Measurements from ENCODE around the gene ALDH1A1. TPM values are rescaled to one million over a fixed set of nuclear protein-coding genes. Genes with fewer than 3 reads are reported as not detected.

ALDH1A1 gene
- polyA plus RNA-seq, 3 donors, result 28.6 to 117 (median 105) TPM

- peak overlapping the region; percentile 5 to 77 for H3K4me3 Mint-ChIP-seq
Measured at GRCh38 chr9:72948575-72949243, 4.1 kb downstream of the ALDH1A1 start.

GRCh38 chr9:72947984-72948465, 4.8 kb downstream of the ALDH1A1 start:
- H3K27me3 Mint-ChIP-seq (ENCODE audit: low read depth in 3 of 3), result no peaks in the 10 kb centered on the region
- Histone ChIP-seq H3K27me3 (ENCODE audit: control insufficient read depth in 2 of 2, insufficient read depth in 2 of 2, low read length in 2 of 2) (no peaks in the 10 kb centered on the region), H3K27ac (ENCODE audit: low read depth in 1 of 2, low read length in 2 of 2) (peak overlapping the region in 1 of 2 donors; percentile 10), H3K9me3 (replicated peaks in 1 of 2; ENCODE audit: control insufficient read depth in 1 of 2, insufficient read depth in 1 of 2, low read length in 2 of 2) (no peaks in the 10 kb centered on the region), H3K36me3 (replicated peaks in 1 of 2; ENCODE audit: control insufficient read depth in 1 of 2, insufficient read depth in 2 of 2, low read length in 2 of 2) (no peaks in the 10 kb centered on the region), H3K4me3 (replicated peaks in 1 of 3; ENCODE audit: low read depth in 2 of 3, low read length in 3 of 3) (peak overlapping the region in 1 of 3 experiments; percentile 31), H3K9ac (ENCODE audit: insufficient read depth, low read length, poor library complexity, severe bottlenecking) (no peak overlapping the region), H3K4me2 (replicated peaks; ENCODE audit: extremely low read depth, low read length, poor library complexity, severe bottlenecking) (peak overlapping the region; percentile 60), H3K4me1 (ENCODE audit: control insufficient read depth in 1 of 2, insufficient read depth in 2 of 2, low read length in 2 of 2) (peaks cover 40 to 42% of the 10 kb centered on the region in 2 donors), H3K79me2 (ENCODE audit: insufficient read depth, low read length) (no peaks in the 10 kb centered on the region), H2AFZ (ENCODE audit: insufficient read depth, low read depth, low read length, poor library complexity, severe bottlenecking) (no peak overlapping the region), H4K20me1 (ENCODE audit: insufficient read depth, low read length) (peaks cover 10% of the 10 kb centered on the region)
- H3K4me1 Mint-ChIP-seq, result peaks cover 55% of the 10 kb centered on the region
- H3K27ac Mint-ChIP-seq, result peak overlapping the region in 4 of 7 donors; percentile 38 to 79 (median 55)
- peaks cover 3 to 21% of the 10 kb centered on the region in 2 donors for H3K36me3 Mint-ChIP-seq
- 3% methylated on average over 3 of the region's 3 CpGs for WGBS (ENCODE audit: insufficient coverage)
- no peaks in the 10 kb centered on the region for H3K9me3 Mint-ChIP-seq
- H3K4me3 Mint-ChIP-seq, result peak overlapping the region; percentile 26 to 77
- intact Hi-C loops (cut with micrococcal nuclease), result loop anchor here in 1 of 2 donors (10.0 kb wide), 1 partner anchor 643 kb away; no protein-coding TSS in a partner anchor
- no peak for TF ChIP-seq CTCF (IDR thresholded peaks at IDR 0.05)
- peak in 2 of 3 donors; percentile 23 for DNase-seq

More at GRCh38 chr9:72948575-72949243, 4.1 kb downstream of the ALDH1A1 start:
- DNase-seq, result no peak
- no peaks in the 10 kb centered on the region for H3K36me3 ChIP-seq (replicated peaks in 1 of 2; ENCODE audit: control insufficient read depth in 1 of 2, insufficient read depth in 2 of 2, low read length in 2 of 2)
- H3K27me3 ChIP-seq (ENCODE audit: control insufficient read depth in 2 of 2, insufficient read depth in 2 of 2, low read length in 2 of 2), result no peaks in the 10 kb centered on the region
- peaks cover 7% of the 10 kb centered on the region for H4K20me1 ChIP-seq (ENCODE audit: insufficient read depth, low read length)
- peak overlapping the region in 1 of 3 experiments; percentile 31 for H3K4me3 ChIP-seq (replicated peaks in 1 of 3; ENCODE audit: low read depth in 2 of 3, low read length in 3 of 3)
- WGBS (ENCODE audit: insufficient coverage), result 29% methylated on average over 1 of the region's 6 CpGs
- no peak overlapping the region for H3K9ac ChIP-seq (ENCODE audit: insufficient read depth, low read length, poor library complexity, severe bottlenecking)
- Mint-ChIP-seq H3K27ac (peak overlapping the region in 4 of 7 donors; percentile 39 to 79 (median 55)), H3K4me1 (peaks cover 62% of the 10 kb centered on the region), H3K36me3 (peaks cover 3 to 18% of the 10 kb centered on the region in 2 donors), H3K27me3 (ENCODE audit: low read depth in 3 of 3) (no peaks in the 10 kb centered on the region), H3K9me3 (no peaks in the 10 kb centered on the region)
- peak overlapping the region in 1 of 2 donors; percentile 10 for H3K27ac ChIP-seq (ENCODE audit: low read depth in 1 of 2, low read length in 2 of 2)
- H3K79me2 ChIP-seq (ENCODE audit: insufficient read depth, low read length), result no peaks in the 10 kb centered on the region
- no peak for TF ChIP-seq CTCF (IDR thresholded peaks at IDR 0.05)
- H2AFZ ChIP-seq (ENCODE audit: insufficient read depth, low read depth, low read length, poor library complexity, severe bottlenecking), result no peak overlapping the region
- H3K4me1 ChIP-seq (ENCODE audit: control insufficient read depth in 1 of 2, insufficient read depth in 2 of 2, low read length in 2 of 2), result peaks cover 46 to 49% of the 10 kb centered on the region in 2 donors
- H3K4me2 ChIP-seq (replicated peaks; ENCODE audit: extremely low read depth, low read length, poor library complexity, severe bottlenecking), result peak overlapping the region; percentile 60
- H3K9me3 ChIP-seq (replicated peaks in 1 of 2; ENCODE audit: control insufficient read depth in 1 of 2, insufficient read depth in 1 of 2, low read length in 2 of 2), result no peaks in the 10 kb centered on the region
- intact Hi-C loops (cut with micrococcal nuclease), result loop anchor here in 1 of 2 donors (10.0 kb wide), 1 partner anchor 644 kb away; no protein-coding TSS in a partner anchor

Data from CD14-positive monocyte (primary cell).